Caco-2 (cell line): ENCODE results near the gene NOS1AP. TPM values are rescaled to one million over a fixed set of nuclear protein-coding genes. Genes with fewer than 3 reads are reported as not detected.

Experiments
- BruUV-seq: library from RNA; stranded (reverse); fragments of 400-500 nt; replicated peaks from 2 replicates; lab custom pipeline; 2021; lab: Mats Ljungman, UMichigan
- CTCF ChIA-PET: fragments of 300-600 bp; sonication (Branson Sonifier 250); formaldehyde crosslinking; loops from one replicate; lab custom pipeline; 2022; ENCODE audit warnings: antibody characterized with exemption; lab: Charles Lee
- POLR2A ChIA-PET: fragments of 300-600 bp; sonication (Branson Sonifier 250); formaldehyde crosslinking; loops from one replicate; lab custom pipeline; 2022; ENCODE audit warnings: antibody characterized with exemption; lab: Charles Lee
- DNase-seq, 2 experiments: peaks; one replicate each; pipeline versions ENCODE4 v3.0.0 to v3.0.0-alpha.2; 2020 to 2022
- H3K27me3 ChIP-seq: replicated peaks from 2 replicates; pipeline ENCODE4 v1.6.0; 2011; ENCODE audit warnings: low read length; ENCODE audit not compliant: control insufficient read depth, insufficient read depth
- H3K36me3 ChIP-seq: 2 replicates; pipeline ENCODE4 v1.5.1; 2011; ENCODE audit warnings: low read length; ENCODE audit not compliant: control insufficient read depth, insufficient read depth
- H3K4me1 ChIP-seq: fragments of 250-450 bp; sonication (Bioruptor Pico); 2 replicates; pipeline ENCODE4 v1.5.1; 2020; ENCODE audit warnings: mild to moderate bottlenecking
- H3K4me3 ChIP-seq: 2 replicates; pipeline ENCODE4 v1.5.1; 2011; ENCODE audit warnings: low read depth, mild to moderate bottlenecking, control low read depth, low read length
- H3K9me3 ChIP-seq: fragments of 250-450 bp; sonication (Bioruptor Pico); 2 replicates; pipeline ENCODE4 v1.5.1; 2020; ENCODE audit warnings: mild to moderate bottlenecking, moderate library complexity
- H3K27ac Mint-ChIP-seq: one replicate; pipeline ENCODE4 v1.8.0; 2022; ENCODE audit warnings: mixed read lengths; ENCODE audit not compliant: unreplicated experiment
- H3K27me3 Mint-ChIP-seq: one replicate; pipeline ENCODE4 v1.8.0; 2022; ENCODE audit warnings: mixed read lengths; ENCODE audit not compliant: insufficient read depth, unreplicated experiment
- H3K36me3 Mint-ChIP-seq: one replicate; pipeline ENCODE4 v1.8.0; 2022; ENCODE audit warnings: mild to moderate bottlenecking, mixed read lengths; ENCODE audit not compliant: insufficient read depth, unreplicated experiment
- H3K4me1 Mint-ChIP-seq: one replicate; pipeline ENCODE4 v1.8.0; 2022; ENCODE audit warnings: low read depth, mixed read lengths; ENCODE audit not compliant: unreplicated experiment
- H3K4me3 Mint-ChIP-seq: one replicate; pipeline ENCODE4 v1.8.0; 2022; ENCODE audit warnings: mild to moderate bottlenecking, moderate library complexity, mixed read lengths; ENCODE audit not compliant: unreplicated experiment
- H3K9me3 Mint-ChIP-seq: one replicate; pipeline ENCODE4 v1.8.0; 2022; ENCODE audit warnings: mixed read lengths; ENCODE audit not compliant: unreplicated experiment
- CTCF ChIP-seq, 2 experiments: fragments of 200-600 bp in 1 of 2; IDR thresholded peaks; 1 replicate in 1 of 2; 2 replicates in 1 of 2; pipeline versions ENCODE4 v1.5.1 to v1.8.0; 2011 to 2022; ENCODE audit warnings: antibody characterized with exemption in 1 of 2, control low read depth in 1 of 2, inconsistent platforms in 1 of 2, low read depth in 1 of 2, low read length in 1 of 2, mild to moderate bottlenecking in 1 of 2, moderate library complexity in 1 of 2; ENCODE audit not compliant: insufficient read depth in 1 of 2, severe bottlenecking in 1 of 2, unreplicated experiment in 1 of 2
- intact Hi-C: fragments of 100-400 bp; cut with micrococcal nuclease; formaldehyde crosslinking; loops from one replicate; pipeline ENCODE4 v1.10.0; 2022; ENCODE audit not compliant: unreplicated experiment
- total RNA-seq: library from RNA; stranded (reverse); gene quantifications from 2 replicates; pipeline ENCODE4 v1.2.3, GENCODE V29; 2022

NOS1AP gene
- total RNA-seq, 1 experiment from 2014 or later: 5.5 TPM

DNA sequence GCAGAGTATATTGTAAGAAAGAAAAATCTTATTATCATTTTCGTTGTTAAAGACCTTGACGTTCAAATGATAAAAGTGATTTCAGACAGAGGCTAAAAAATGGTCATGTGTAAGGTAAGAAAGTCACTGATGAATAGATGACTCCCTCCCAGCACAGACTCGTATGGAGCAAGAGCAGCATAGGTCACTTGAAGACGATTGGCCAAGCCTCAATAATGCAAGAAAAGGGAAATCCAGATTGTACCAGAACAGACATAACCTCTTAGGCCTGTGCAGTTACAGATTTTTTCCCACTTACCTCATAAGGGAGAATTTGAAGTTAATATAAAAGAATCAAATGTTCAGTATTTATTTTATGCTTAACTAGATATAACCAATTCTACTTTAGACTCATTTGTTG is 29.5 kb upstream of the NOS1AP start:
- no peak for DNase-seq
- CTCF ChIA-PET: no interaction called here
- Histone ChIP-seq H3K4me3 (no peak overlapping the region), H3K9me3 (no peaks in the 10 kb centered on the region), H3K27me3 (no peaks in the 10 kb centered on the region), H3K4me1 (no peaks in the 10 kb centered on the region), H3K36me3 (no peaks in the 10 kb centered on the region)
- no peaks in the 10 kb centered on the region for H3K36me3 Mint-ChIP-seq
- peaks cover 2% of the 10 kb centered on the region for H3K27me3 Mint-ChIP-seq
- no peak overlapping the region for H3K4me3 Mint-ChIP-seq
- no peak overlapping the region for H3K27ac Mint-ChIP-seq
- H3K4me1 Mint-ChIP-seq: peaks cover 6% of the 10 kb centered on the region
- POLR2A ChIA-PET: no interaction called here
- intact Hi-C loops: no loop called here
- no peak for TF ChIP-seq CTCF (IDR thresholded peaks at IDR 0.05; ENCODE audit: insufficient read depth in 1 of 2, low read depth in 1 of 2, low read length in 1 of 2, severe bottlenecking in 1 of 2, unreplicated experiment in 1 of 2)
- no peaks in the 10 kb centered on the region for H3K9me3 Mint-ChIP-seq
- BruUV-seq: no TSS peak

GRCh38 chr1:162040657-162041056 is 28.8 kb upstream of the NOS1AP start:
- peak in 1 of 2 experiments; percentile 29 for DNase-seq
- H3K4me3 ChIP-seq: no peak overlapping the region
- no peak overlapping the region for H3K4me3 Mint-ChIP-seq
- H3K27ac Mint-ChIP-seq: no peak overlapping the region
- POLR2A ChIA-PET: no interaction called here
- intact Hi-C loops: no loop called here
- no peaks in the 10 kb centered on the region for H3K4me1 ChIP-seq
- no TSS peak for BruUV-seq
- CTCF ChIA-PET: no interaction called here
- H3K4me1 Mint-ChIP-seq: peaks cover 6% of the 10 kb centered on the region
- H3K9me3 ChIP-seq: no peaks in the 10 kb centered on the region
- H3K36me3 Mint-ChIP-seq: no peaks in the 10 kb centered on the region
- H3K27me3 ChIP-seq: no peaks in the 10 kb centered on the region
- no peaks in the 10 kb centered on the region for H3K9me3 Mint-ChIP-seq
- H3K36me3 ChIP-seq: no peaks in the 10 kb centered on the region
- TF ChIP-seq CTCF (IDR thresholded peaks at IDR 0.05; ENCODE audit: insufficient read depth in 1 of 2, low read depth in 1 of 2, low read length in 1 of 2, severe bottlenecking in 1 of 2, unreplicated experiment in 1 of 2): peak; percentile 46 to 48
- H3K27me3 Mint-ChIP-seq: peaks cover 2% of the 10 kb centered on the region

GRCh38 chr1:162042361-162042760 is 27.1 kb upstream of the NOS1AP start:
- Mint-ChIP-seq H3K4me1 (peaks cover 6% of the 10 kb centered on the region), H3K27me3 (peaks cover 2% of the 10 kb centered on the region), H3K27ac (no peak overlapping the region), H3K4me3 (no peak overlapping the region), H3K9me3 (no peaks in the 10 kb centered on the region), H3K36me3 (no peaks in the 10 kb centered on the region)
- Histone ChIP-seq H3K4me1 (no peaks in the 10 kb centered on the region), H3K27me3 (no peaks in the 10 kb centered on the region), H3K4me3 (no peak overlapping the region), H3K9me3 (no peaks in the 10 kb centered on the region), H3K36me3 (no peaks in the 10 kb centered on the region)
- TF ChIP-seq CTCF (IDR thresholded peaks at IDR 0.05; ENCODE audit: insufficient read depth in 1 of 2, low read depth in 1 of 2, low read length in 1 of 2, severe bottlenecking in 1 of 2, unreplicated experiment in 1 of 2): no peak
- ChIA-PET CTCF (no interaction called here), POLR2A (no interaction called here)
- no TSS peak for BruUV-seq
- intact Hi-C loops: no loop called here
- DNase-seq: no peak
